Activated CD4-positive, alpha-beta T cell treated with anti-CD3 and anti-CD28 coated beads, Interleukin-2, Interleukin-6, amounts not matched to agents 100 ng/mL and 50 ng/mL, durations not matched to agents 16 hours and 8 hours (primary cell): Measurements from ENCODE around the gene RSBN1.
A peak's percentile ranks its signal among the peaks of the same experiment; 100 is the strongest.
"Not testable (repeated sequence)": the region's sequence is repeated elsewhere in the genome, so short reads cannot be mapped to it uniquely, and the experiment has no call there.

ENCODE experiments used
- DNase-seq: peaks from one replicate; pipeline ENCODE4 v3.0.0-alpha.2; 2020

Gene RSBN1

DNA sequence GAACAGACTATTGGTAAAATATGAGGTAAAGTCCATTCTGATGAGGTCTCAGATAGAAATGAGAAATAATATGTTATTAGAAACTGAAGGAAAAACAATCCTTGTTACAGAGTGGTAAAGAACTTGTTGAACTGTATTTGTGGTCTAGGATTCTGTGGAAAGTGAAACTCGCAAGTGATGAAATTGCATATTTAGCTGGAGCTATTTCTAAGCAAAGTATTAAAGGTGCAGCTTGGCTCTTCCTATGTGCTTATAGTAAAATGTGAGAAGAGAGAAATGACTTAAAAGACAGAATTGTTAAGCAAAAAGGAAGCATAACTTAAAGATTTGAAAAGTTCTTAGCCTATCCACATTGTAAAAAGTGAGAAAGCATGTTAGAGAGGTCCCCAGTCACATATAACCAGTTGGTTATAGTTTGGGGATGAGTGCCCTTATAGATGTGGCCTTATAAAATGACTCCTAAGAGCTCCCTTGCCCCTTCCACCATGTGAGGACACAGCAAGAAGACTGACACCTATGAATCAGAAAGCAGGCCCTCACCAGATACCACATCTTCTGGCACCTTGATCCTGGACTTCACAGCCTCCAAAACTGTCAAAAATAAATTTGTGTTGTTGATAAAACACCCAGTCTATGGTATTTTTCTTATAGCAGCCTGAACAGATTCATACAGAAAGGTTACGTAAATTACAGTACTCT, 77.8 kb downstream of the RSBN1 start:
- DNase-seq: peak; percentile 7

DNA sequence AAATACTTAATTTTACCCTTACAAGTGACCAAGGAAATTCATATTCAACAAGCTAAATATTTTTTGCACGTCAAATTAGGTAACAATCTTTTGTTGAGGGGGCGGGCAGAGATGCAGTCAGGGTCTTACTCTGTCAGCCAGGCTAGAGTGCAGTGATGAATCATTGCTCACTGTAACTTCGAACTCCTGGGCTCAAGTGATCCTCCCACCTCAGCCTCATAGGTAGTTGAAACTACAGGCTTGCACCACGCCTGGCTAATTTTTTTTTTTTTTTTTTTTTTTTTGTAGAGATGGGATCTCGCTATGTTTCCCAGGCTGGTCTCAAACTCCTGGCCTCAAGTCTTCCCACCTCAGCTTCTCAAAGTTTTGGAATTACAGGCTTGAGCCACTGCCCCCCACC, 79.5 kb downstream of the RSBN1 start:
- DNase-seq: no peak

DNA sequence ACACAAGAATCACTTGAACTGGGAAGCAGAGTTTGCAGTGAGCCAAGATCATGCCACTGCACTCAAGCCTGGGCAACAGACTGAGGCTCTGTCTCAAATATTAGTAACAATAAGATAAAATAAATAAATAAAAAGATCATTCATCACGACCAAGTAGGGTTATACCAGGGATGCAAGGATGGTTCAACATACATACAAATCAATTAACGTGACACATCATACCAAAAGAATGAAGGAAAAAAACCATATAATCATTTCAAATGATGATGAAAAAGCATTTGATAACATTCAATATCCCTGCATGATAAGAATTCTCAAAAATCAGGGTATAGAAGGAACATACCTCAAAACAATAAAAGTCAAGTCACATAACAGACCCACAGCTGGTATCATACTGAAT, 91.3 kb downstream of the RSBN1 start:
- no peak for DNase-seq

- not testable (repeated sequence) for DNase-seq
Observed at GRCh38 chr1:113718621-113719020, 93.7 kb downstream of the RSBN1 start.

GRCh38 chr1:113717506-113717905, 94.8 kb downstream of the RSBN1 start:
- DNase-seq: not testable (repeated sequence)

- no peak for DNase-seq
Observed at GRCh38 chr1:113714606-113715269, 97.5 kb downstream of the RSBN1 start.
